Measurements from ENCODE around the gene ARMH4.
A peak's percentile ranks its signal among the peaks of the same experiment; 100 is the strongest.

Gene ARMH4

GRCh38 chr14:57987051-57987450, 165.0 kb downstream of the ARMH4 start:
- Histone ChIP-seq H2BK15ac (ENCODE audit: low read depth, poor library complexity, severe bottlenecking) (no peak overlapping the region), H3K4ac (ENCODE audit: low read depth in 1 of 2, low read length in 2 of 2) (no peak overlapping the region), H2AK5ac (ENCODE audit: low read length, severe bottlenecking) (no peak overlapping the region), H3K14ac (ENCODE audit: low read length in 2 of 2) (no peak overlapping the region), H2BK12ac (ENCODE audit: low read length in 2 of 2) (no peak overlapping the region), H4K8ac (ENCODE audit: low read length) (no peak overlapping the region), H3K27ac (ENCODE audit: low read length, poor library complexity, severe bottlenecking) (no peak overlapping the region), H2BK120ac (ENCODE audit: low read depth, low read length) (no peak overlapping the region), H3K9me3 (ENCODE audit: control insufficient read depth, low read length) (no peaks in the 10 kb centered on the region), H3K4me3 (ENCODE audit: insufficient read depth in 1 of 2, low read depth in 1 of 2, low read length in 2 of 2) (no peak overlapping the region), H3K36me3 (ENCODE audit: control insufficient read depth in 1 of 2, insufficient read depth in 2 of 2, low read depth in 1 of 2, low read length in 2 of 2) (no peaks in the 10 kb centered on the region), H3K27me3 (ENCODE audit: control insufficient read depth in 1 of 2, insufficient read depth in 1 of 2, low read length in 2 of 2) (peaks cover 0 to 6% of the 10 kb centered on the region in 2 experiments), H3K4me1 (ENCODE audit: control insufficient read depth, insufficient read depth, low read depth, low read length) (no peaks in the 10 kb centered on the region), H3K9ac (ENCODE audit: low read length) (no peak overlapping the region), H4K91ac (ENCODE audit: low read length) (no peak overlapping the region), H3K79me1 (replicated peaks; ENCODE audit: low read length, poor library complexity, severe bottlenecking) (no peaks in the 10 kb centered on the region), H2BK5ac (ENCODE audit: low read depth, low read length, poor library complexity, severe bottlenecking) (no peak overlapping the region), H3K4me2 (ENCODE audit: low read length, poor library complexity, severe bottlenecking) (no peak overlapping the region), H3K18ac (ENCODE audit: low read depth in 1 of 2, low read length in 2 of 2) (no peak overlapping the region), H3K23ac (ENCODE audit: low read length in 2 of 2) (no peak overlapping the region), H2AFZ (ENCODE audit: low read depth, low read length) (no peak overlapping the region)
- no peak for DNase-seq
- 88% methylated on average over 1 of the region's 1 CpG for WGBS

GRCh38 chr14:57982804-57983634, 169.0 kb downstream of the ARMH4 start:
- no peak overlapping the region for H3K4ac ChIP-seq (ENCODE audit: low read depth in 1 of 2, low read length in 2 of 2)
- H2BK15ac ChIP-seq (ENCODE audit: low read depth, poor library complexity, severe bottlenecking), result no peak overlapping the region
- H3K23ac ChIP-seq (ENCODE audit: low read length in 2 of 2), result no peak overlapping the region
- no peak overlapping the region for H3K4me3 ChIP-seq (ENCODE audit: insufficient read depth in 1 of 2, low read depth in 1 of 2, low read length in 2 of 2)
- no peak overlapping the region for H2BK12ac ChIP-seq (ENCODE audit: low read length in 2 of 2)
- no peak overlapping the region for H2AK5ac ChIP-seq (ENCODE audit: low read length, severe bottlenecking)
- no peak overlapping the region for H3K14ac ChIP-seq (ENCODE audit: low read length in 2 of 2)
- H2AFZ ChIP-seq (ENCODE audit: low read depth, low read length), result no peak overlapping the region
- no peaks in the 10 kb centered on the region for H3K4me1 ChIP-seq (ENCODE audit: control insufficient read depth, insufficient read depth, low read depth, low read length)
- no peak overlapping the region for H3K9ac ChIP-seq (ENCODE audit: low read length)
- H2BK5ac ChIP-seq (ENCODE audit: low read depth, low read length, poor library complexity, severe bottlenecking), result no peak overlapping the region
- no peak overlapping the region for H3K18ac ChIP-seq (ENCODE audit: low read depth in 1 of 2, low read length in 2 of 2)
- H4K8ac ChIP-seq (ENCODE audit: low read length), result no peak overlapping the region
- H4K91ac ChIP-seq (ENCODE audit: low read length), result no peak overlapping the region
- H3K9me3 ChIP-seq (ENCODE audit: control insufficient read depth, low read length), result no peaks in the 10 kb centered on the region
- no peaks in the 10 kb centered on the region for H3K36me3 ChIP-seq (ENCODE audit: control insufficient read depth in 1 of 2, insufficient read depth in 2 of 2, low read depth in 1 of 2, low read length in 2 of 2)
- WGBS, result 78% methylated on average over 8 of the region's 8 CpGs
- H3K27me3 ChIP-seq (ENCODE audit: control insufficient read depth in 1 of 2, insufficient read depth in 1 of 2, low read length in 2 of 2), result peaks cover 0 to 12% of the 10 kb centered on the region in 2 experiments
- no peak overlapping the region for H2BK120ac ChIP-seq (ENCODE audit: low read depth, low read length)
- no peak for DNase-seq
- no peaks in the 10 kb centered on the region for H3K79me1 ChIP-seq (replicated peaks; ENCODE audit: low read length, poor library complexity, severe bottlenecking)
- H3K4me2 ChIP-seq (ENCODE audit: low read length, poor library complexity, severe bottlenecking), result no peak overlapping the region
- H3K27ac ChIP-seq (ENCODE audit: low read length, poor library complexity, severe bottlenecking), result no peak overlapping the region

- H4K91ac ChIP-seq (ENCODE audit: low read length), result no peak overlapping the region
- H3K27me3 ChIP-seq (ENCODE audit: control insufficient read depth in 1 of 2, insufficient read depth in 1 of 2, low read length in 2 of 2), result peaks cover 0 to 12% of the 10 kb centered on the region in 2 experiments
- no peak for DNase-seq
- H3K27ac ChIP-seq (ENCODE audit: low read length, poor library complexity, severe bottlenecking), result no peak overlapping the region
- no peaks in the 10 kb centered on the region for H3K79me1 ChIP-seq (replicated peaks; ENCODE audit: low read length, poor library complexity, severe bottlenecking)
- no peak overlapping the region for H2AFZ ChIP-seq (ENCODE audit: low read depth, low read length)
- no peak overlapping the region for H3K14ac ChIP-seq (ENCODE audit: low read length in 2 of 2)
- no peak overlapping the region for H2BK5ac ChIP-seq (ENCODE audit: low read depth, low read length, poor library complexity, severe bottlenecking)
- no peak overlapping the region for H2BK120ac ChIP-seq (ENCODE audit: low read depth, low read length)
- no peak overlapping the region for H3K4me3 ChIP-seq (ENCODE audit: insufficient read depth in 1 of 2, low read depth in 1 of 2, low read length in 2 of 2)
- no peak overlapping the region for H3K18ac ChIP-seq (ENCODE audit: low read depth in 1 of 2, low read length in 2 of 2)
- H3K4me1 ChIP-seq (ENCODE audit: control insufficient read depth, insufficient read depth, low read depth, low read length), result no peaks in the 10 kb centered on the region
- no peak overlapping the region for H3K4ac ChIP-seq (ENCODE audit: low read depth in 1 of 2, low read length in 2 of 2)
- H3K23ac ChIP-seq (ENCODE audit: low read length in 2 of 2), result no peak overlapping the region
- H3K9ac ChIP-seq (ENCODE audit: low read length), result no peak overlapping the region
- WGBS, result 85% methylated on average over 8 of the region's 12 CpGs
- H3K4me2 ChIP-seq (ENCODE audit: low read length, poor library complexity, severe bottlenecking), result no peak overlapping the region
- no peaks in the 10 kb centered on the region for H3K9me3 ChIP-seq (ENCODE audit: control insufficient read depth, low read length)
- no peaks in the 10 kb centered on the region for H3K36me3 ChIP-seq (ENCODE audit: control insufficient read depth in 1 of 2, insufficient read depth in 2 of 2, low read depth in 1 of 2, low read length in 2 of 2)
- H4K8ac ChIP-seq (ENCODE audit: low read length), result no peak overlapping the region
- no peak overlapping the region for H2BK15ac ChIP-seq (ENCODE audit: low read depth, poor library complexity, severe bottlenecking)
- no peak overlapping the region for H2AK5ac ChIP-seq (ENCODE audit: low read length, severe bottlenecking)
- H2BK12ac ChIP-seq (ENCODE audit: low read length in 2 of 2), result no peak overlapping the region
Measured at GRCh38 chr14:57981817-57982560, 170.0 kb downstream of the ARMH4 start.

GRCh38 chr14:57979376-57980048, 172.5 kb downstream of the ARMH4 start:
- Histone ChIP-seq H3K23ac (ENCODE audit: low read length in 2 of 2) (no peak overlapping the region), H3K4me2 (ENCODE audit: low read length, poor library complexity, severe bottlenecking) (no peak overlapping the region), H3K36me3 (ENCODE audit: control insufficient read depth in 1 of 2, insufficient read depth in 2 of 2, low read depth in 1 of 2, low read length in 2 of 2) (no peaks in the 10 kb centered on the region), H3K9ac (ENCODE audit: low read length) (peak overlapping the region; percentile 41), H3K4ac (ENCODE audit: low read depth in 1 of 2, low read length in 2 of 2) (no peak overlapping the region), H2BK12ac (ENCODE audit: low read length in 2 of 2) (no peak overlapping the region), H3K4me3 (ENCODE audit: insufficient read depth in 1 of 2, low read depth in 1 of 2, low read length in 2 of 2) (no peak overlapping the region), H3K79me1 (replicated peaks; ENCODE audit: low read length, poor library complexity, severe bottlenecking) (no peaks in the 10 kb centered on the region), H4K91ac (ENCODE audit: low read length) (no peak overlapping the region), H2AK5ac (ENCODE audit: low read length, severe bottlenecking) (no peak overlapping the region), H2BK120ac (ENCODE audit: low read depth, low read length) (no peak overlapping the region), H3K9me3 (ENCODE audit: control insufficient read depth, low read length) (no peaks in the 10 kb centered on the region), H2BK5ac (ENCODE audit: low read depth, low read length, poor library complexity, severe bottlenecking) (no peak overlapping the region), H3K4me1 (ENCODE audit: control insufficient read depth, insufficient read depth, low read depth, low read length) (no peaks in the 10 kb centered on the region), H4K8ac (ENCODE audit: low read length) (no peak overlapping the region), H3K14ac (ENCODE audit: low read length in 2 of 2) (no peak overlapping the region), H3K27ac (ENCODE audit: low read length, poor library complexity, severe bottlenecking) (no peak overlapping the region), H3K18ac (ENCODE audit: low read depth in 1 of 2, low read length in 2 of 2) (no peak overlapping the region), H2AFZ (ENCODE audit: low read depth, low read length) (no peak overlapping the region), H3K27me3 (ENCODE audit: control insufficient read depth in 1 of 2, insufficient read depth in 1 of 2, low read length in 2 of 2) (peaks cover 0 to 12% of the 10 kb centered on the region in 2 experiments), H2BK15ac (ENCODE audit: low read depth, poor library complexity, severe bottlenecking) (no peak overlapping the region)
- DNase-seq, result no peak
- WGBS, result 28% methylated on average over 4 of the region's 4 CpGs
